GM18508 (cell line): Measurements from ENCODE around the gene DMBX1.

Experiments
- ATAC-seq: cut with Tn5 transposase; IDR thresholded peaks from one replicate; pipeline ENCODE4 v1.9.1; 2021; ENCODE audit warnings: moderate number of reproducible peaks; ENCODE audit not compliant: insufficient read depth, unreplicated experiment

DMBX1 gene

DNA sequence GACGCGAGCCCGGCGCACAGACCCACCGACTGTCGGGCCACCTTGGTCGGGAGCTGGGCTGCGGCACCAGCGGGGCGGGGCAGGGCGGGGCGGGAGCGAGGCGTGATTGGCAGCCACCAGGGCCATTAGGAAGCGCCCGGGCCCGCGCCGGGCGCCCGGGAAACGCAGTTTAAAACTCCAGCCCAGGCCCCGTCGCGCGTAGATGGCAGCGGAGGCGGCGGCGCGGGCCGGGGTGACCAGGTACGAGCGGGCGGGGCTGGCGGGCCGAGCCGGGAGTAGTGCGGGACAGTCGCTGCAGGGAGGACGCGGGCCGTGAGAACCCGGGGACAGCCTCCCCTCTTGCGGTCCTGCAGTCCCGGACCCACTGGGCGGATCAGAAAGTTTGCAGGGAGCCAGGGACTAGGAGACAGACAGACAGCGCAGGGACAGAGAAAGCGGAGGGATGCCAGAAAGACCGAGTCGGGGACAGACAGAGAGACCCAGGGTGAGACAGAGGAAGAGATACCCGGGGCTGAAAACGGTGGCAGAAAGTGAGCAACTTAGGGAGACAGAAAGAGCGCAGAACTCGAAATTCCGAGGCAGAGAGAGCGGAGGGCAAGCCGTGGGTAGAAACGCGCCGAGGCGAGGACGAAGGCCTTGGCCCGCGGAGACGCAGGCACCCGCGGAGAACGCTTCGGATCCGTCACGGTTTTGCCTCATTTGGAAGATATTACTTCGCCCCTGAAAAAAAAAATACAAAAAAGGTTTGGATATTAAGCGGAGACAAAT, at the start of gene DMBX1:
DMBX1 (plus strand) TSS at position 199 of the 768 bp plus-strand sequence. CDS start 17,175 bp downstream, outside the sequence.
- ATAC-seq, result no peak

DNA sequence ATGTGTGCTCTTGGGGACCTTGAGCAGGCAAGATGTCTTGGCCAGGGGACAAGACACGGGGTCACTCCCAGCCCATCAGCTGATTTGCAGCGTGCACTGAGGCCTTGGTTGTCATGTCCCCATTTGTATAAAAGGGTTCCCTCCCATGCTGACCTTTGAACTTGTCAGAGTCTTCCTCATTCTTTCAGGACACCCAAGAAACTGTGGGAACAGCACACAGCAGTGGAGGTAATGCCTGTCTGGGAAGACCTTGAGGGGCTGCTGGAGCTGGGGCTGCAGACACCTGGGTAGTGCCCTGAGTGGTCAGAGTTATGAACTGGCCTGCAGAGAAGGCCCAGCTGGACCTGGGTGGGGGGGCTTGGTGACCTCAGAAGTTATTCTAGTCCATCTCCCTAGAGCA, 49.2 kb upstream of the DMBX1 start:
- no peak for ATAC-seq

DNA sequence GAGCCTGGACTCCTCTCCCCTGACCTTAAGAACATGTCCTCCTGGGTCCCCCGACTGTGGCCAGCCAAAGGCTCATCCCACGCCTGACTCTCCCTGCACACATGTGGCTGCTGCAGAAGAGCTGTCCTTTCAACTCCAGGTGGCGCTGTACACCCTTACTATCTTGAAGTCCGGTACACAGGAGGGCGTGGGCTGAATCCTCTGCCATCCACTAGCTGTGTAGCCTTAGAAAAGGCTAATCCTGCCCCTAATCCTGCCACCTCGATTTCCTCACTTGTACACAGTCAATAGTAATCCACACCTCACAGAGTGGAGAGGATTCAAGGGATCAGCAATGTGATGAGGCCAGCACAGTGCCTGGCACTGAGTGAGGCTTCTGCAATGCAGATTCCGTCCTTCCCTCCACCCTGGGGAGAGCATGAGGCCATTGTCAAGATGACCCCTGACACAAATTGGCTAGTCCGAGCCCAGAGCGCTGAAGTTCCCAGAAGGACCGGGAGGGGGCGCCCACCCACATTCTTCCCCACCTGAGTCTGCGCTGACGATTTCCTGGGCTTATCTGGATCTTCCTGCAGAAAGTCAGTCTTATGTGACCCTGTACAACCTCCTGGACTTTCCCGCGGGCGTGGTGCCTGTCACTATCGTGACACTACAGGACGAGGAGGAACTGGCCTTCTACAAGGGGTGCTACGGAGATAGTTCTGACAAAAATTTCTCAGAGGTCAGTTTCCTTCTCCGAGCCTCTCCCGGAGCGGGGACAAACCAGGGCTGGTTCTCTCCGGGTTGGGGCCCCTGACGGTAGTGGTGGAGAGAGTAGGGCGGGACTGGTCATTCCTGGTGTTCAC, 47.1 kb upstream of the DMBX1 start:
- ATAC-seq, result no peak

DNA sequence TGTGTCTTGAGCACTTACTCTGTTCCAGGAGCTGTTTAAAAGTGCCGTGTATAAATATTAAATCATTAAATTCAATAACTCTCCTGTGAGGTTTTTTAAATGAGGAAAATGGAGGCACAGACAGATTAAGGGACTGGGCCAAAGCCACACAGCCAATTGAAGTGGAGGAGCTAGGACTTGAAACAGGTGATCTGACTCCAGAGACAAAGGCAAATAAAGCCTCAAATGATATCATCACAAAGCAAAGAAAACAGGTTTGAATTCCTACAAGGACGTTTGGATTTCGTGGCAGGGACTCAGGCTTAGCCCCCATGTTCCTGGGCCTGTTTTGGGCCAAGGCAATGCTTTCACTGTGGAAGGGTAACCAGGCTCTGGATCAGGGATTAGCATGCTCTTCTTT, 45.2 kb upstream of the DMBX1 start:
- ATAC-seq, result no peak

DNA sequence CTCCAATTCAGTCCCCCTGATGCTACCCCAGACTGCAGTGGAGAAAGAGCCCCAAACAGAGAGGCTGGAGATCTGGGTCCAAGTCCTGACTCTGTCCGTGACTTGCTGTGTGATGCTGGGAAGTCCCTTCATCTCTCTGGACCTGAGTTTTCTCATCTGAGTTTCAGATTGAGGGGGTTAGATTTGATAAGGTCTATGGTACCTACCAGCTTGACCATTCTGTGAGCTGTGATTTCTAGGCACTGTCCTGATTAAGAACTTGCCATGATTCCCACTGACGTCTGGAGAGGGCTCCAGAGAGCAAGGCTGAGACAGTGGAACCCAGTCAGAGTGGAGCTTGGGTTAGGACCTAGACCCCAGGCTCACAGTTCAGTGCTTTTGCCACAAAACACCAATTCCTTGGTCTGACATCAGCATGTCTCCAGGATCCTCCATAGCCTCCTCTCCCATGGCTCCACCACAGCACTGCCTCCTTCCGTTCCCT, 43.8 kb upstream of the DMBX1 start:
- ATAC-seq, result no peak

DNA sequence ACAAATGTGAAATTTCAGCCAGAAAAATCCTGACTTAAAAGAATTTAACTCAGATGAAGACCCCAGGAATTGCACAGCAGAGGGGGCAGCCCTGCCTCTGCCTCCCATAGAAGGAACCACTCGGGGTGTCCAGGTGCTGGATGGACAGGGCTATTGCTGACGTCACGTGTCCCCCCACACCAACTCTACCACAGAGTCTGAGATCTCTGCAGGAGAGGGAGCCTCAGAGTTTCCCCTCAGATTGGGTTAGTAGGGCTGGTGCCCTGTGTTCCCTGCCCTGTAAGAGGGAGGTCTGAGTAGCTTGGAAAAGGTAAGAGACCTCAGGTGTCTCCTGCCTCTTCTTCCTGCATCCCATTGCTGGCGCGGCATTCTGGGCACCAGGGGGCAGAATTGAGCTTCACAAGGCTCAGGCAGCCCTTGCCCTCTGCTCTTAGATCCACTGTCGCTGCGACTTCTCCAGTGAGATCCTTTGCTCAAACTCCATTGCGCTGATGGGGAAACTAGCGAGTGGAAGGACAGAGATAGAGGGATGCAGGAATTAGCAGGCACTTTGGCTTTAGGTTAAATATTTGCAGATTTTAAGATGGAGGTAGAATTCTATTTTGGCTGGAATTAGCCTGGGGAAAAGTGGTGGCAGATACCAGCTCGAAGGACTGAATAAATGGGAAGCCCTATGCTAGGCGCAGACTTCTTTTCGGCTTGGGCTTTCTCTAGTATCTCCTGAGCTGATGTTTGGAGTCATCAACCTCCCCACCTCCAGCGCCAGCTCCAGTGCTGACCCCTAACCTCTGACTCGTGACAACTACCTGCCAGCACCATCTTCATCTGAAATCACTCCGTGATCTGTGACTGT, 42.8 kb upstream of the DMBX1 start:
- ATAC-seq, result no peak

DNA sequence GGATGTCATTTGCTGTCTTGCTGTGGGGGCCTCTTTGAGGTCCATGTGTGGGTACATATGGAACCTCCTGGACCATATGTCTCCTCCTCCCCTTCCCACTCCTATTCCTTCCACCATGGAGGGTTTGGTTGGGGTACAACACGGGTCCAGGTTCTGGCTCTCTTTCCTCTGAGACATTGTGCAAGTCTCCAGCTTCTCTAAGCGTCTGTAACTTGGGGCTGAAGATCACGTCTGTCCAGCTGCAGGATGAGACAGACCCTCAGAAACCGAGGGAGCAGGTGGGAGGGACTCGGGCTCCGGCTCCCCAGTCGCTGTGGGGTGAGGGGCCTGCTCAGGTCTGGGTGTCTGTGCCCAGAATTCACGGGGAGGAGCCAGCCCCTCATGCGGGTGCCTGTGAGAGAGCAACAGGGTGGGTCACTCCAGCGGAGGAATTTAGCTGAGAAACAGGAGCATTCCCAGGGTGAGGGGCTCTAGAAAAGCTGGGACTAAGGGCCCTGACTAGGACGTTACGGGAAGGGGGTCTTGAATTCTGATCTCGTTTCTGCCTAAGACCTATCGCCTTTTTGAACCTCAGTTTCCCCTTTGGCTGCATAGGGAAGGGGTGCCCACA, 42.0 kb upstream of the DMBX1 start:
- ATAC-seq, result no peak

DNA sequence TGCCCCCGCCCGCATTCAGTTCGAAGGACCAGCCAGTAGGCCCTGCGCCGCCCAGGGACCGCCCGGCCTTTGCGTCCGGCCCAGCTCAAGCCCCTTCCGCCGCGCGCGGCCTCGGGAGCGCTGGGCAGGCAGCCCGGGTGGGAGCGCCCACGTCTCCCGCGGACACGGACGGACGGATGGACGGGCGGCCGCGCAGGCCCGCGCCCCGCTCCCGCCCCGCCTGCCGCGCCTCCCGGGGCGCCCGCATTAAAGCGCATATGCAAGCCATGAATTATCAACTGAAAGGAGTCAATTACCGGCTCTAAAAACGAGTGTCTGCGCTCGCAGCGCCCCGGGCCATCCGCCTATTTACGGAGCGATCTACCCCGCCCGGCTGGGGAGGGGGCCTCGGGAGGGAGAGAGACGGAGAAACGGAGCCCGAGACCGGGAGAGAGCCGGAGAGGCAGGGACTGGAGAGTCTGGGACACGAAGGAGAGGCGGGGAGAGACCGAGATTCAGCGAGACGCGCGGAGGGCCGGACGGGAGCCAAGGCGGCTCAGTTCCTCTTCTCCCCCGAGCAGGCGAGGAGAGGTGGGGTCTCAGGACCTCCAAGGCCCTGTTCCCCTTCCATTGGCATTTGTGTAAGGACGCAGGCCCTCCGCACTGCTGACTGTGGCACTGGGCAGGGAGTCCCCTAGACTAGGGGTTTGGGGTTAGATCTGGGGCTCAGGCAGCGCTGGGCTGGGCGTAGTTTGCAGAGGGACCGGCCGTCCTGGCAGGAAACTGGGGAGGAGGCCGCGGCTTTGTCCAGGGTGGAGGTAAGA, 41.3 kb upstream of the DMBX1 start:
- no peak for ATAC-seq

DNA sequence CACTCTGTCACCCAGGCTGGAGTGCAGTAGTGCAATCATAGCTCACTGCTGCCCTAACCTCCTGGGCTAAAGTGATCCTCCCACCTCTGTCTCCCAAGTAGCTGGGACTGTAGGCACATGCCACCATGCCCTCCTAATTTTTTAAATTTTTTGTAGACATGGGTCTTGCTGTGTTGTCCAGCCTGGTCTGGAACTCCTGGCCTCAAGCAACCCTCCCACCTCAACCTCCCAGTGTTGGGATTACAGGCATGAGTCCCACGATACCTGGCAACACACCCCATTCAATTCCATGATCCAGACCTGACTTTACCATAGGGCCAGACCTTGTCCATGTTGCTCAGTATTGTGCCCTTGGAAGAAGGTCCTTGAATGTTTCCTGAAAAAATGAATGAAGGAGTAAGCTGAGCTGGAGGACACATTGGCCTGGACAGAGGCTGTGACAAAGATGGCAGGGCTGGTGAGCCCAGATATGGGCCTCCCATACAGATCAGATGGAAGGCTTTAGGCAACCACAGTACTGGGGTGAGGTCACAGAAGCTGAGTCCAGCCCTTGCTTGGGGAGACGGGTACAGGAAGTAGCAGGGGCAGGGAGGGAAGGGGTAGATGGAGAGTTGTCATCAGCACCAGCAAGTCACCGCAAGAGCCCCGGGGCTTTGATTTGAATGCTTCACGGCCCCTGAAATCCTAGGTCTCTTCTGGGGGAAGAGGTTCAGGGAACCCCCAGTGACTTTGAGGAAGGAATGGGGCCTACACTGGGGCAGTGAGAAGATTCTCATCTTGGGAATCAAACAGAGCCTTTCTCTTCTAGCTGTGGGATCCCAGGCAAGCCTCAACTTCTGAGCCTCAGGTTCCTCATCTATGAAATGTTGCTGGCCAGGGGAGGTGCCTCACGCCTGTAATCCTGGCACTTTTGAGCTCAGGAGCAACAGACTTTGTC, 40.1 kb upstream of the DMBX1 start:
- ATAC-seq, result no peak

DNA sequence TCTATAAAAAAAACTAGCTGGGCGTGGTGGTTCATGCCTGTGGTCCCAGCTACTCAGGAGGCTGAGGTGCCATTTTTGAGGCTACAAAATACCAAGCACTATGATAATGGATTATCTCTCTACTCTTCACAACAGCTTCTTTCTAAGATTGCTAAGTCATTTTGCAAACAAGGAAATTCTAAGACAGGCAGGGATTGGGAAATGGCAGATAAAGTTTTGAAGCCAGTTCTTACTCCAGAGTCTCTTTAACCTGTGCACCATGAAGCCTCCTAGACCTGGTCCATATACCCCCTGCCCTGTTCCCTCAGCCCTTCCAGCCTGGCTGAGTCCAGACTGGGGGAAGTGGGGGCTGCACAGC, 39.5 kb upstream of the DMBX1 start:
- no peak for ATAC-seq

DNA sequence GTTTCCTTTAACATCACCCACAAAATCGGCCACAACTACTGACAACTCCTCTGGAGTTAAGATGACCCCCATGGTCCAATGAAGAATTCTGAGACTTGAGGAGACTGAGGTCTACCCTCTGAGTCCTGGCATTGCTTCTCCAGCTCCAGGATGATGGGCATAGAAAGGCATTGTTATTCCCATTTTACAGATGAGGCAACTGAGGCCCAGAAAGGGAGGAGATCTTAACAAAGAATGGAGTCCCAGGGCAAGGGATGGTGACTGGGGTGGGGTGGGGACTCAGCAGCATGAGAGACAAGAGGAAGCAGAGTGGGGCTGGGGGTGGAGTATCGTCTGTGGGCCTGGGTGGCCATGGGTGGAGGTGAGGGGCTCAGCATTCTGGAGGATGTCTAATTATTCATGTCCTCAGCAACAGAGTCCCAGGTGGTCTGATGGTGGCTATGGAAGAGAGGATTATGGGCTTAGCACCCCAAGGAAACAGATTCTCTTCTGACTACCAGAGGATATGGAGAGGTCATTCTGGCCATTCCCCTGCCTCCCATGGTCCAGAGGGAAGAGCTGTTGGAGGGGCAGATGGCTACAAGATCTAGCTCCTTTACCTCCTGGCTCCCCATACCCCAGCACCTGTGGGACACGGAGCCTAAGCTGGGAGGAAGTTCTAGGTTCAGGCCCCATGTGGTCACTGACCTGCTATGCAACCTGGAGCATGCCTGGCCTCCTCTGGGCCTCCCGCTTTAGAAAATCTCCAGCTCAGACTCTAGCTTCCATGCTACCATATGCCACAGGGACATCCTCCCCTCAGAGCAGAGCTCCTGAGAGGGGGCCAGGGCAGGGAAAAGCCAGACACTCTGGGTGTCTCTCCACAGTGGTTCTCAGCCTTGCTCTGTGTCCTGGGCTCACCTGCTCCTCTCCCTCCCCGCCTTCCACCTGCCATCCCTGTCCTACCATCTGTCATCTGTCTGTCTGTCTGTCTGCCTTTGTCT, 37.4 kb upstream of the DMBX1 start:
- no peak for ATAC-seq

DNA sequence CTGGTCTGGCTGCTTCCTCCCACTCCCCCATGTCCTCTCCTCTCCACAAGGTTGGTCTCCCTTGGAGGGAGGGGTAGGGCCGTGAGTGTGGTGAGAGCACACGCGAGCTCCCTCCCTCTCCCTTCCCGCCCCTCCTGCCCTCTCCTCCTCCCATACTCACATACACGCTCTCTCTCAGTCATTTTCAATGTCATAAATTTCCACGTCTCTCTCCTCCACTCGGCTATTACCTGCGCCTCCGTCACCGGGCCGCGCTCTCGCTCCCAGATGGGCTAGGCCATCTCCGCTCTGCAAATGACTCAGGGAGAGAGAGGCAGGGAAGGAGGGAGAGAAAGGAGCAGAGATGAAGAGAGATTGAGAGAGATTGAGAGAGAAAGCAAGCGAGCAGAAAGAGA, 36.7 kb upstream of the DMBX1 start:
- ATAC-seq, result no peak

DNA sequence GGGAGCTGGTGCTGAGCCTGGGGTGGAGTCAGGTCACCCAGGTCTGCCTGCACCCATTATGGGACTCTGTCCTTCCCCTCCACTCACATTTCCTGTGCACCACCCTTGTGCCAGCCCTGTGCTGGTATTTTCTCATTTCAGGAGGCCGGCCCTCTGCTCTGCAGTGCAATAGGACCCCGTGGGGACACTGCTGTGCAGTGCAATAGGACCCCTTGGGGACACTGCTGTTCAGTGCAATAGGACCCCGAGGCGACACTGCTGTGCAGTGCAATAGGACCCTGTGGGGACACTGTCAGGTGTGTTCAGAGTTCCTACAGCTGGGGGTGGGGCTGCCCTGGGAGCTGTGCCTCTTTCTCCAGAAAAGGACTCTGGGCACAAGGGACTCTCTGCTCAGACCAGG, 36.2 kb upstream of the DMBX1 start:
- ATAC-seq, result no peak

DNA sequence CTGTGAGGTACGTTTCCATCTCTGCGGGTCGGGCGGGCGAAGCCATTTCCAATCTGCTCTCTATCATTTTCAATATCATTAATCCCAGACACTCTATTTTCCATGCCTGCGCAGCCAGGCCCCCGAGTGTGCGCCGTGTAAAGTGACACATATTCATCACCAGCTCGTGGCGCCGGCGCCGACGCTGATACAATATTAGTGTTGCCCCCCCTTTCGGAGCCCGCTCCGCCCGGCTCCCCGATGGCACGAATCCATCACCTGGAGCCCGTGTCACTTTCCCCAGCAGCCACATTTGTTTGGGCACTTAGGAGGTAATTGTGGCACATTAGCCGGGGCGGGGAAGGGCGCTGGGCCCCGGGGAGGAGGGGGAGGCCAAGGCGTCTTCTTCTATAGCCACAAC, 33.7 kb upstream of the DMBX1 start:
- ATAC-seq, result no peak

DNA sequence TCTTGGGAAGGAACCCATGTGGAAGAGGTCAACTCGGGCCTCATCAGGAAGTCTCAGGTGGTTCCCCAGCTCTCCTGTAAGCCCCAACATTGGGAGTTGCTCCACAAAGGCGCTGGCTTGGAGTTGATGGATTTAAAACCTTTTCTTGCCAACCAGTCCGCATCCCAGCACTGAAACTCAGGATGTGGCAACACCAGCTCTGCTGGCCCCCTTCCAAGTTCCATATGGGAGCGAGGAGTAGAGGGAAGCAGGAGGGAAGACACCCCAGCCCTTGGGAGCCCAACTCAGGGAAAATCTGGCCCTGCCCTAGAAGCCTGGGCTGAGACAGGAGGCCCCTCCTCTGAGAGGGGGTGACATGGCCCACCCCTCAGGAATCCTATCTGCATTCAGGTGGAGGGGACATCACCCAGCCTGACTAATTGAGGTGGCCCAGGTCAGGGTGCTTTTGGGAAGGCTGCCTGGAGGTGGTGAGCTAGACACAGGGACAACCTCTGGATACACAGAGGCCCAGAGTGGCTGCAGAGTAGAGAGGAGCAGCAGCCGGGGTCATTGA, 33.1 kb upstream of the DMBX1 start:
- no peak for ATAC-seq

DNA sequence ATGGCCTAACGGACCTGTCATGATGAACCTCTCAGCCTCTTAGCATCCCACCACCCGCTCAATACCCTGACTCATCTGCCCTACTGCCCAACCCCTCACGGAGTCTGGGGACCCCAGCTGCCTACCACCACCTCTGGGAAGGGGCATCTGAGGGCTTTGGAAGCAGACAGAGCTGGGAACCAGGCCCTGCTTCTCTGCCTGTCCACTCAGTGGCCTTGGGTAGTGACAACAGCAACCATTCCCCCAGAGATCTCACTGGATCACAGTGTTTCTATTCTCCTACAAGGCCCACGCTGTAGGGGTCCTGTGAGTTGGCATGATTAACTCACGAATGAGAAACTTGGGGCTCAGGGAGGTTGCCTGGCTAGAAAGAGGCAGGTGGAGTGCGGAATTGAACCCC, 32.5 kb upstream of the DMBX1 start:
- no peak for ATAC-seq

DNA sequence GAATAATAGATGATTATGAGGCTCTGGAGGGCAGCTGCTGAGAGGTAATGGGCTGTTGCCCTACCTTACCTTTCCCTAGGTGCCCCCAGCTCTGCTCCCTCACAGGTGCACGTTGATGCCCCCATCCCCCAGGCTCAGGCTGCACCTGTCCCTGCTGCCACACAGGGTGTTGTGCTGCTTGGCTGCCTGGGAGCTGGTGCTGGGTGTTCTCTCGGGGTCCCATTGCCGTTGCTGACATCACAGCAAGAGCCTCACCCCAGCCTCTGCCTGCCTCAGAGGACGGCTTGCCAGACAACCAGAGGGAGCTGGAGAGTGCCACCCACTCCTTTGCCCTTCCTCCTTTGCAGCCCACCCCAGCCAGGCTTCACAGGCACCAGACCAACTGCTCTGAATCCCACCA, 31.4 kb upstream of the DMBX1 start:
- no peak for ATAC-seq
